ENCODE data around the gene SRRM3.
"Not testable (repeated sequence)": the region's sequence is repeated elsewhere in the genome, so short reads cannot be mapped to it uniquely, and the experiment has no call there.

SRRM3 gene

GRCh38 chr7:76231071-76231470 lies 29.4 kb downstream of the SRRM3 start:
- DNase-seq: no peak

- no peak for DNase-seq
These were observed 29.9 kb downstream of the SRRM3 start for GRCh38 chr7:76231583-76231982.

GRCh38 chr7:76232698-76233097 lies 31.0 kb downstream of the SRRM3 start:
- no peak for DNase-seq

- no peak for DNase-seq
These were observed 32.0 kb downstream of the SRRM3 start for GRCh38 chr7:76233538-76234281.

GRCh38 chr7:76234282-76234584 lies 32.5 kb downstream of the SRRM3 start:
- no peak for DNase-seq

GRCh38 chr7:76234931-76235441 lies 33.3 kb downstream of the SRRM3 start:
- peak; percentile 63 for DNase-seq

- DNase-seq: no peak
These were observed 34.5 kb downstream of the SRRM3 start for GRCh38 chr7:76236224-76236623.

GRCh38 chr7:76238326-76238725 lies 36.6 kb downstream of the SRRM3 start:
- DNase-seq: no peak

GRCh38 chr7:76241141-76241540 lies 39.4 kb downstream of the SRRM3 start:
- no peak for DNase-seq

- not testable (repeated sequence) for DNase-seq
These were observed 40.9 kb downstream of the SRRM3 start for GRCh38 chr7:76242517-76243063.

GRCh38 chr7:76244781-76245391 lies 43.2 kb downstream of the SRRM3 start:
- DNase-seq: no peak

GRCh38 chr7:76246804-76247389 lies 45.2 kb downstream of the SRRM3 start:
- DNase-seq: no peak

GRCh38 chr7:76247938-76248337 lies 46.2 kb downstream of the SRRM3 start:
- no peak for DNase-seq

- no peak for DNase-seq
These were observed 50.3 kb downstream of the SRRM3 start for GRCh38 chr7:76252021-76252420.

- no peak for DNase-seq
These were observed 53.1 kb downstream of the SRRM3 start for GRCh38 chr7:76254781-76255180.

GRCh38 chr7:76257973-76258372 lies 56.3 kb downstream of the SRRM3 start:
- no peak for DNase-seq

- DNase-seq: no peak
These were observed 57.7 kb downstream of the SRRM3 start for GRCh38 chr7:76259124-76260093.

- no peak for DNase-seq
These were observed 58.5 kb downstream of the SRRM3 start for GRCh38 chr7:76260171-76260703.

GRCh38 chr7:76261329-76261728 lies 59.6 kb downstream of the SRRM3 start:
- no peak for DNase-seq

GRCh38 chr7:76261931-76262330 lies 60.2 kb downstream of the SRRM3 start:
- no peak for DNase-seq

- peak; percentile 42 for DNase-seq
These were observed 61.1 kb downstream of the SRRM3 start for GRCh38 chr7:76262683-76263402.

- no peak for DNase-seq
These were observed 63.6 kb downstream of the SRRM3 start for GRCh38 chr7:76265299-76265698.
